EH (cell line): ENCODE measurements around the gene ZFAND2A.

Source experiments
- DNase-seq: peaks from one replicate; pipeline ENCODE4 v3.0.0-alpha.2; 2015; ENCODE audit warnings: low read depth

ZFAND2A gene

GRCh38 chr7:1106793-1107421 lies 53.1 kb downstream of the ZFAND2A start:
- no peak for DNase-seq

GRCh38 chr7:1106063-1106792 lies 53.8 kb downstream of the ZFAND2A start:
- no peak for DNase-seq

DNA sequence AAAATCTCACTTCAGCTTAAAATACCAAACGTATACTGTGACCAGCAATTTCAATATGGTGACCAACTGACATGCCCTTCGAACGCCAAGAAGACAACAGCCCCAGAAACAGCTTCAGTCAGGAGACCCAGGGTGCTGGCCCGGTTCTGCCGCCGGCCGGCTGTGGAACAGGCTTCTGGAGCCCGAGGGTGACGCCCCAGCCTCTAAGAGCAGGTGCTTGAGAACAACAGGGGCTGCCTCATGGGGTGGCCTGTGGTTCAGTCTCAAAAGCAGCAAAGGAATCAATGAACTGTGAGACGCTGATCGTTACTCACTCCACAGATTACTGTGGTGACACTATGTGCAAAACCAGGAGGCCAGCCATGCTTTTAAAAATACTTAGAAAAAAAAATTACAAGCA lies 54.8 kb downstream of the ZFAND2A start:
- DNase-seq, result no peak

DNA sequence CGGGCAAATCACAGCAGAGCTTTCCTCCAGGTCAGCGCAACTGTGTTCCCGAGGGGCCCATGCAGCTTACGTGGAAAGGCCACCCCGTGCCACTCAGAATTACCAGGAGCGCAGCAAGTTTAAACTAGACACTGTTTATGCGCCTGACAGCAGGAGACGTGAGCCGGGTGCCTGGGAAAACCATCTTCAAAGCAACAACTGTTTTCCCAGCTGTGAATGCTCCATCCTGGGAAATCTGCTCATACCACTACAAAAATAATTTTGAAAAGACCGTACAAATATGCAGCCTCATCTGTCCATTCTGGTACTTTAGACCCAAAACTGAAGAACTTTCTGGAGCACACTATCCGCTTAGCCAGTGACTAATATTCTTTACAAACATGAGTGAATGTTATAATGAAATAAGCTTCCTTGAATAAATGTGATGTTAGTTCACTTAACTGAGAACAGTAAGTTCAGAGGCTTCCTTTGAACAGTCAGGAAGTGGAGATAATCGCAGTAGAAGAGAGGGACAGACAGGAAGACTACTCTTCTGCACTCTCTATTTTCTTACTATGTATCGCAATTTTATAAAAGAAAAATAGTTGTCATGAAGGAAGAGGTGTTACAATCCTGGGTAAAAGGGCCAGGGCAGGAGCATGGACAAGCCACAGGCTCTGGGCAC lies 55.3 kb downstream of the ZFAND2A start:
- DNase-seq, result no peak

DNA sequence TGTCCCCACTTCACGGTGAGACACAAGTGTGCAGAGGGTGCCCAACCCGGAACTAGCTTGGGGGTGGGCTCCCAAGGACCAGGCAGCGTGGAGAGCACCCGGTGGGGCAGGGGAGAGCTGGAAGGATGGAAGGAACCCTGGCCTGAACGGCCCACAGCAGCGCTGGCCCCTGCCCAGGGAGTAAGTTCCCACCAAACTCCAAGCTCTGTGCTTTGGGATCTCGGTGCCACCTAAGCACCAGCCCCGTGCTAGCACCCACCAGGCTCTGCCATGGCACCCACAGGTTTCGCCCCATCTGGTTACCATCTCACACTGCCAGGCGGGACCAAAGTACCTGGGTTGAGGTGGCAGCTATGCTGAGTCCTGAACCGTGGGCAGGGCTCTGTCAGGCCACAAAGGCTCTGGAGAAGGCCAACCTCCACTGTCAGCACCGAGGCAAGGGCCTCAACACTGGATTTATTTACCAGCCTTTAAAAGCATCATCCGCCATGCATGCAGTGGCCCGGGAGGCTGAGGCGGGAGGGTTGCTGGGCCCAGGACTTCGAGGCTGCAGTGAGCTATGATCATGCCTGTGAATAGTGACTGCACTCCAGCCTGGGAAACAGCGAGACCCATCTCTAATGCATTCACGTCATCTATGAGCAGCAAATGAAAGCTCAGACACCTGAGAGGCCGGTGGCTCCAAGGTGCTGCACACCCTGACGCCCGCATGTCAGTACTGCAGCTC lies 56.0 kb downstream of the ZFAND2A start:
- no peak for DNase-seq

DNA sequence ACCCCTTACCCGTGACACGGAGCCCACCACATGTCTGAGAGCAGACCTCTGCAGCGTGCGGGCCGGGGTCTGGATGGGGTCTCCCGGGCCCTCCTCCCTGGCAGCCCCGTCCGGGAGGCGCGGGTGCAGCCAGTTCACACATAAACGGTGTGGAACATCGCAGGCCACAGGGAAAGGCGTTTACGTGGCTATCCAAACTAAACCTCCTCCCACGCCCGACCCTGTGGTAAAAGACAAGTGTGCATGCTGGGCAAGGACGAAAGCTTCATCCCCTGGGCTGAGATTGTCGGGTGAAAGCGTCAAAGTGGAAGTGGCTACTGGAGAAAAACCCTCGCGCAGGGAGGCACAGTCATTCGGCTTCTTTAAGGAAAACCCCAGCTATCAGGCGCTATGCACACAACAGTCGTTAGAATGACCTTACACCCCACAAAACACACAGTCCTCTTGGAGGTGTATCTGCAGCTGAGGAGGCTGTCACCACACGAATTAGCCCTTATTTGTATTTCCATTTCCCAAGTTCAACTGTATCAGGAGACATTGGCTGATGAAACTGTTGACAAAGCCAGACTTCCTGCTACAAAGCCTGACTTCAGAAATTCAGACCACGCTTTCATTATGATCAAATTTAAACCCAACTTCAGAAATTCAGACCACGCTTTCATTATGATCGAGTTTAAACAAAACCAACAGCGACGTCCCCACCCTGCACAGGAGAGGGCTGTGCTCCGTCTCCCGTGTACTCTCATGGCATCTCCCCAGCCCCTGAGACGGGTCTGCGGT lies 56.8 kb downstream of the ZFAND2A start:
- no peak for DNase-seq
